Activated naive CD4-positive, alpha-beta T cell treated with anti-CD3 and anti-CD28 coated beads, Interleukin-2, amount 10 ng/mL, durations not matched to agents 7 days and 5 days (primary cell): Measurements from ENCODE around the gene VASN.
"Not testable (repeated sequence)": the region's sequence is repeated elsewhere in the genome, so short reads cannot be mapped to it uniquely, and the experiment has no call there.

Source experiments
- CTCF ChIA-PET: fragments of 350-600 bp; sonication (Branson Sonifier 250); formaldehyde crosslinking; loops from one replicate; lab custom pipeline; 2021; ENCODE audit warnings: antibody characterized with exemption; lab: Charles Lee
- DNase-seq: peaks from one replicate; pipeline ENCODE4 v3.0.0-alpha.2; 2020
- H3K27ac Mint-ChIP-seq: one replicate; pipeline ENCODE4 v1.8.0; 2021; ENCODE audit warnings: mild to moderate bottlenecking, moderate library complexity, mixed read lengths
- H3K27me3 Mint-ChIP-seq: one replicate; pipeline ENCODE4 v1.8.0; 2021; ENCODE audit warnings: mild to moderate bottlenecking, mixed read lengths
- H3K36me3 Mint-ChIP-seq: one replicate; pipeline ENCODE4 v1.8.0; 2021; ENCODE audit warnings: mixed read lengths
- H3K4me1 Mint-ChIP-seq: one replicate; pipeline ENCODE4 v1.8.0; 2021; ENCODE audit warnings: mixed read lengths
- H3K4me3 Mint-ChIP-seq: one replicate; pipeline ENCODE4 v1.8.0; 2021; ENCODE audit warnings: mild to moderate bottlenecking, moderate library complexity, mixed read lengths
- H3K9me3 Mint-ChIP-seq: one replicate; pipeline ENCODE4 v1.8.0; 2021; ENCODE audit warnings: mixed read lengths

VASN gene

GRCh38 chr16:4332083-4332482, 39.6 kb upstream of the VASN start:
- Mint-ChIP-seq H3K27ac (no peak overlapping the region), H3K36me3 (no peaks in the 10 kb centered on the region), H3K27me3 (peaks cover 39% of the 10 kb centered on the region), H3K4me3 (no peak overlapping the region), H3K4me1 (peaks cover 3% of the 10 kb centered on the region), H3K9me3 (no peaks in the 10 kb centered on the region)
- CTCF ChIA-PET, result interaction anchor here (0.7 to 7.8 kb wide), 13 partner anchors 12 to 349 kb away, joined by 3 to 85 read pairs (median 4); no protein-coding TSS in a partner anchor
- no peak for DNase-seq

- no peaks in the 10 kb centered on the region for H3K9me3 Mint-ChIP-seq
- no peak overlapping the region for H3K27ac Mint-ChIP-seq
- no peaks in the 10 kb centered on the region for H3K36me3 Mint-ChIP-seq
- DNase-seq, result no peak
- H3K4me3 Mint-ChIP-seq, result no peak overlapping the region
- CTCF ChIA-PET, result interaction anchor here (0.9 to 7.8 kb wide), 8 partner anchors 9 to 79 kb away, joined by 3 to 85 read pairs (median 4); no protein-coding TSS in a partner anchor
- H3K4me1 Mint-ChIP-seq, result peaks cover 3% of the 10 kb centered on the region
- peaks cover 35% of the 10 kb centered on the region for H3K27me3 Mint-ChIP-seq
These were observed 38.9 kb upstream of the VASN start for GRCh38 chr16:4332623-4333307.

- Mint-ChIP-seq H3K4me1 (peaks cover 3% of the 10 kb centered on the region), H3K4me3 (no peak overlapping the region), H3K27ac (no peak overlapping the region), H3K36me3 (no peaks in the 10 kb centered on the region), H3K27me3 (peaks cover 30% of the 10 kb centered on the region), H3K9me3 (no peaks in the 10 kb centered on the region)
- CTCF ChIA-PET, result interaction anchor here (1.0 to 7.8 kb wide), 3 partner anchors 8 to 71 kb away, joined by 3 to 85 read pairs (median 11); no protein-coding TSS in a partner anchor
- DNase-seq, result no peak
These were observed 38.4 kb upstream of the VASN start for GRCh38 chr16:4333308-4333638.

- H3K27me3 Mint-ChIP-seq, result peaks cover 25% of the 10 kb centered on the region
- DNase-seq, H3K4me3 Mint-ChIP-seq, H3K4me1 Mint-ChIP-seq, H3K9me3 Mint-ChIP-seq, H3K27ac Mint-ChIP-seq, H3K36me3 Mint-ChIP-seq: not testable (repeated sequence)
- CTCF ChIA-PET, result interaction anchor here (3.1 to 7.8 kb wide), 2 partner anchors 45 to 72 kb away, joined by 11 to 85 read pairs; no protein-coding TSS in a partner anchor
These were observed 37.9 kb upstream of the VASN start for GRCh38 chr16:4333714-4334113.

- Mint-ChIP-seq H3K36me3 (no peaks in the 10 kb centered on the region), H3K27ac (no peak overlapping the region), H3K27me3 (peaks cover 17% of the 10 kb centered on the region), H3K4me1 (no peaks in the 10 kb centered on the region), H3K4me3 (no peak overlapping the region), H3K9me3 (no peaks in the 10 kb centered on the region)
- CTCF ChIA-PET, result interaction anchor here (0.9 kb wide), 1 partner anchor 46 kb away, joined by 3 read pairs; no protein-coding TSS in a partner anchor
- no peak for DNase-seq
These were observed 36.7 kb upstream of the VASN start for GRCh38 chr16:4334724-4335495.

- no peak overlapping the region for H3K27ac Mint-ChIP-seq
- DNase-seq, result no peak
- H3K27me3 Mint-ChIP-seq, result peaks cover 17% of the 10 kb centered on the region
- no peaks in the 10 kb centered on the region for H3K4me1 Mint-ChIP-seq
- no peak overlapping the region for H3K4me3 Mint-ChIP-seq
- H3K36me3 Mint-ChIP-seq, result no peaks in the 10 kb centered on the region
- H3K9me3 Mint-ChIP-seq, result no peaks in the 10 kb centered on the region
- CTCF ChIA-PET, result no interaction called here
These were observed 34.7 kb upstream of the VASN start for GRCh38 chr16:4336701-4337539.

- CTCF ChIA-PET, result no interaction called here
These were observed 34.0 kb upstream of the VASN start for GRCh38 chr16:4337540-4338088.

GRCh38 chr16:4338125-4338582, 33.5 kb upstream of the VASN start:
- Mint-ChIP-seq H3K36me3 (no peaks in the 10 kb centered on the region), H3K27ac (no peak overlapping the region), H3K4me1 (no peaks in the 10 kb centered on the region), H3K9me3 (no peaks in the 10 kb centered on the region), H3K27me3 (peaks cover 7% of the 10 kb centered on the region), H3K4me3 (no peak overlapping the region)
- CTCF ChIA-PET, result no interaction called here
- DNase-seq, result no peak

More at GRCh38 chr16:4337540-4338088, 34.0 kb upstream of the VASN start:
- Mint-ChIP-seq H3K27ac (no peak overlapping the region), H3K27me3 (peaks cover 12% of the 10 kb centered on the region), H3K4me3 (no peak overlapping the region), H3K9me3 (no peaks in the 10 kb centered on the region), H3K4me1 (no peaks in the 10 kb centered on the region), H3K36me3 (no peaks in the 10 kb centered on the region)
- DNase-seq, result no peak

- Mint-ChIP-seq H3K36me3 (no peaks in the 10 kb centered on the region), H3K9me3 (no peaks in the 10 kb centered on the region), H3K4me1 (no peaks in the 10 kb centered on the region), H3K27ac (no peak overlapping the region), H3K27me3 (peaks cover under 1% of the 10 kb centered on the region), H3K4me3 (no peak overlapping the region)
- CTCF ChIA-PET, result no interaction called here
- DNase-seq, result no peak
These were observed 32.8 kb upstream of the VASN start for GRCh38 chr16:4338712-4339299.

- no peak for DNase-seq
- Mint-ChIP-seq H3K4me1 (no peaks in the 10 kb centered on the region), H3K4me3 (no peak overlapping the region), H3K36me3 (no peaks in the 10 kb centered on the region), H3K27me3 (no peaks in the 10 kb centered on the region), H3K9me3 (no peaks in the 10 kb centered on the region), H3K27ac (no peak overlapping the region)
- CTCF ChIA-PET, result interaction anchor here (2.2 kb wide), 1 partner anchor 10 kb away, joined by 8 read pairs; no protein-coding TSS in a partner anchor
These were observed 32.2 kb upstream of the VASN start for GRCh38 chr16:4339455-4339854.

- H3K4me3 Mint-ChIP-seq, result no peak overlapping the region
- no peaks in the 10 kb centered on the region for H3K9me3 Mint-ChIP-seq
- H3K27me3 Mint-ChIP-seq, result no peaks in the 10 kb centered on the region
- no peak for DNase-seq
- H3K27ac Mint-ChIP-seq, result no peak overlapping the region
- H3K36me3 Mint-ChIP-seq, result no peaks in the 10 kb centered on the region
- H3K4me1 Mint-ChIP-seq, result no peaks in the 10 kb centered on the region
- CTCF ChIA-PET, result interaction anchor here (2.2 kb wide), 1 partner anchor 10 kb away, joined by 8 read pairs; no protein-coding TSS in a partner anchor
These were observed 31.7 kb upstream of the VASN start for GRCh38 chr16:4339909-4340308.

- CTCF ChIA-PET, result interaction anchor here (1.3 to 2.9 kb wide), 3 partner anchors 11 to 62 kb away, joined by 4 to 9 read pairs (median 8); no protein-coding TSS in a partner anchor
- no peaks in the 10 kb centered on the region for H3K4me1 Mint-ChIP-seq
- no peak overlapping the region for H3K4me3 Mint-ChIP-seq
- no peak overlapping the region for H3K27ac Mint-ChIP-seq
- no peaks in the 10 kb centered on the region for H3K27me3 Mint-ChIP-seq
- DNase-seq, result no peak
- H3K36me3 Mint-ChIP-seq, result no peaks in the 10 kb centered on the region
- H3K9me3 Mint-ChIP-seq, result no peaks in the 10 kb centered on the region
These were observed 31.2 kb upstream of the VASN start for GRCh38 chr16:4340443-4340842.

- CTCF ChIA-PET, result interaction anchor here (1.3 to 2.9 kb wide), 5 partner anchors 8 to 61 kb away, joined by 3 to 9 read pairs (median 6); no protein-coding TSS in a partner anchor
These were observed 30.4 kb upstream of the VASN start for GRCh38 chr16:4341250-4341649.

More at GRCh38 chr16:4341250-4341649, 30.4 kb upstream of the VASN start:
- H3K4me1 Mint-ChIP-seq, result no peaks in the 10 kb centered on the region
- H3K4me3 Mint-ChIP-seq, result no peak overlapping the region
- H3K9me3 Mint-ChIP-seq, result no peaks in the 10 kb centered on the region
- DNase-seq, result no peak
- H3K36me3 Mint-ChIP-seq, result no peaks in the 10 kb centered on the region
- no peak overlapping the region for H3K27ac Mint-ChIP-seq
- no peaks in the 10 kb centered on the region for H3K27me3 Mint-ChIP-seq
